HCT116 (cell line): ENCODE results near the gene HHAT. TPM values are rescaled to one million over a fixed set of nuclear protein-coding genes. Genes with fewer than 3 reads are reported as not detected.

Experiments
- ATAC-seq: fragments of 200-7000 bp; cut with Tn5 transposase; 2 replicates; pipeline ENCODE4 v1.9.1; 2020; ENCODE audit warnings: mild to moderate bottlenecking, moderate library complexity
- BruUV-seq: library from RNA; stranded (reverse); fragments of 400-500 nt; replicated peaks from 2 replicates; lab custom pipeline; 2021; lab: Mats Ljungman, UMichigan
- CTCF ChIA-PET: fragments of 300-600 bp; sonication (Branson Sonifier 250); formaldehyde crosslinking; loops from one replicate; lab custom pipeline; 2021; ENCODE audit warnings: antibody characterized with exemption; lab: Charles Lee
- POLR2A ChIA-PET: fragments of 300-600, 350-600 bp; sonication (Branson Sonifier 250); formaldehyde crosslinking; loops from one replicate; lab custom pipeline; 2021; ENCODE audit warnings: antibody characterized with exemption; lab: Charles Lee
- RAD21 ChIA-PET, 2 experiments: fragments of 300-600 bp; sonication (Branson Sonifier 250); formaldehyde crosslinking; loops; one replicate each; lab custom pipeline; 2023; ENCODE audit warnings: low total read pairs in 2 of 2; ENCODE audit not compliant: uncharacterized antibody in 2 of 2, unreplicated experiment in 2 of 2, low non-redundant PET in 1 of 2; lab: Charles Lee
- DNase-seq: peaks from one replicate; pipeline ENCODE4 v3.0.0-alpha.2; 2010; ENCODE audit warnings: low read depth, low spot score
- H2AFZ ChIP-seq: fragments of 200-600 bp; shearing (Covaris generic), sonication (generic); 2 replicates; pipeline ENCODE4 v1.6.1; 2017; ENCODE audit warnings: low read depth, mixed run types, mixed read lengths, antibody characterized with exemption, low read length; ENCODE audit not compliant: poor library complexity, severe bottlenecking
- H3K27ac ChIP-seq: 2 replicates; pipeline ENCODE4 v1.5.1; 2012; ENCODE audit warnings: low read depth, low read length
- H3K27me3 ChIP-seq: fragments of 200-600 bp; sonication (generic); 2 replicates; pipeline ENCODE4 v1.6.1; 2016; ENCODE audit warnings: mixed run types, low read length, mixed read lengths; ENCODE audit not compliant: insufficient read depth
- H3K36me3 ChIP-seq, 2 experiments: fragments of 200-500 bp in 1 of 2; fragments of 200-600 bp in 1 of 2; sonication (Bioruptor generic) in 1 of 2; sonication (generic) in 1 of 2; 2 replicates each; pipeline versions ENCODE4 v1.5.1 to v1.6.1; 2014 to 2016; ENCODE audit warnings: low read length in 2 of 2, inconsistent platforms in 1 of 2, mixed read lengths in 1 of 2, mixed run types in 1 of 2; ENCODE audit not compliant: insufficient read depth in 2 of 2, control insufficient read depth in 1 of 2
- H3K4me1 ChIP-seq, 2 experiments: fragments of 200-600 bp in 1 of 2; sonication (generic) in 1 of 2; 2 replicates each; pipeline versions ENCODE4 v1.5.1 to v1.6.1; 2012 to 2017; ENCODE audit warnings: low read length in 2 of 2, inconsistent platforms in 1 of 2, mild to moderate bottlenecking in 1 of 2, mixed read lengths in 1 of 2, mixed run types in 1 of 2, moderate library complexity in 1 of 2; ENCODE audit not compliant: insufficient read depth in 2 of 2, control insufficient read depth in 1 of 2
- H3K4me2 ChIP-seq: fragments of 200-600 bp; sonication (generic); 2 replicates; pipeline ENCODE4 v1.6.1; 2017; ENCODE audit warnings: mixed run types, low read length, mixed read lengths
- H3K4me3 ChIP-seq, 2 experiments: fragments of 200-600 bp in 1 of 2; sonication (generic) in 1 of 2; replicated peaks in 1 of 2; 2 replicates each; pipeline ENCODE4 v1.5.1; 2011 to 2016; ENCODE audit warnings: low read length in 2 of 2, control low read depth in 1 of 2, low read depth in 1 of 2, mild to moderate bottlenecking in 1 of 2, mixed read lengths in 1 of 2, mixed run types in 1 of 2
- H3K79me2 ChIP-seq: fragments of 200-600 bp; sonication (generic); 2 replicates; pipeline ENCODE4 v1.6.1; 2017; ENCODE audit warnings: mild to moderate bottlenecking, mixed run types, low read length, moderate library complexity, mixed read lengths; ENCODE audit not compliant: insufficient read depth
- H3K9ac ChIP-seq: fragments of 200-600 bp; sonication (generic); 2 replicates; pipeline ENCODE4 v1.6.1; 2016; ENCODE audit warnings: low read length, mixed read lengths
- H3K9me2 ChIP-seq: fragments of 200-600 bp; sonication (generic), shearing (Covaris generic); 2 replicates; pipeline ENCODE4 v1.6.1; 2017; ENCODE audit warnings: mixed run types, mild to moderate bottlenecking, moderate library complexity; ENCODE audit not compliant: insufficient read depth
- H3K9me3 ChIP-seq, 2 experiments: fragments of 200-500 bp in 1 of 2; fragments of 200-600 bp in 1 of 2; sonication (Bioruptor generic) in 1 of 2; sonication (generic) in 1 of 2; 2 replicates each; pipeline ENCODE4 v1.6.1; 2014 to 2017; ENCODE audit warnings: low read length in 2 of 2, mixed read lengths in 2 of 2, inconsistent platforms in 1 of 2, low read depth in 1 of 2, mild to moderate bottlenecking in 1 of 2, mixed run types in 1 of 2, moderate library complexity in 1 of 2; ENCODE audit not compliant: control insufficient read depth in 1 of 2, insufficient read depth in 1 of 2
- H4K20me1 ChIP-seq: fragments of 200-600 bp; sonication (generic), shearing (Covaris generic); 2 replicates; pipeline ENCODE4 v1.6.1; 2017; ENCODE audit warnings: mixed run types, mild to moderate bottlenecking, moderate library complexity; ENCODE audit not compliant: insufficient read depth
- CEBPB ChIP-seq: IDR thresholded peaks from 2 replicates; pipeline ENCODE4 v1.6.1; 2012; ENCODE audit warnings: low read depth
- EGR1 ChIP-seq: IDR thresholded peaks from 2 replicates; pipeline ENCODE4 v1.6.1; 2012; ENCODE audit warnings: low read depth
- EZH2 ChIP-seq: fragments of 200-600 bp; sonication (generic); IDR thresholded peaks from 2 replicates; pipeline ENCODE4 v1.6.1; 2017; ENCODE audit warnings: antibody characterized with exemption, mixed run types
- EZH2phosphoT487 ChIP-seq: fragments of 200-600 bp; IDR thresholded peaks from 2 replicates; pipeline ENCODE4 v1.6.1; 2018; ENCODE audit warnings: antibody characterized with exemption, borderline replicate concordance
- POLR2A ChIP-seq: IDR thresholded peaks from 2 replicates; pipeline ENCODE4 v1.7.0; 2011; ENCODE audit warnings: borderline replicate concordance; ENCODE audit not compliant: insufficient read depth, insufficient read length; ENCODE audit errors: extremely low read depth
- POLR2AphosphoS5 ChIP-seq: IDR thresholded peaks from 2 replicates; pipeline ENCODE4 v1.6.1; 2011; ENCODE audit warnings: mild to moderate bottlenecking, low read depth, low read length, moderate library complexity
- RAD21 ChIP-seq: IDR thresholded peaks from 2 replicates; pipeline ENCODE4 v1.6.1; 2012; ENCODE audit warnings: low read depth, mild to moderate bottlenecking
- SIN3A ChIP-seq: IDR thresholded peaks from 2 replicates; pipeline ENCODE4 v1.6.1; 2012; ENCODE audit warnings: low read depth
- YY1 ChIP-seq: IDR thresholded peaks from 2 replicates; pipeline ENCODE4 v1.6.1; 2011; ENCODE audit warnings: low read length, low read depth, moderate library complexity, mild to moderate bottlenecking; ENCODE audit not compliant: insufficient replicate concordance; ENCODE audit errors: extremely low read depth
- ZFX ChIP-seq: fragments of 450-650 bp; IDR thresholded peaks from 2 replicates; pipeline ENCODE4 v1.6.1; 2017
- intact Hi-C: fragments of 100-400 bp; cut with micrococcal nuclease; formaldehyde crosslinking; loops from 2 replicates; pipeline ENCODE4 v1.10.0; 2022
- total RNA-seq: library from RNA; stranded (reverse); gene quantifications from one replicate; pipeline ENCODE4 v1.2.1, GENCODE V29; 2021; ENCODE audit not compliant: unreplicated experiment
- TF ChIP-seq, protein P1 (sequence below), 3 experiments: fragments of 200-600 bp in 1 of 3; sonication (generic) in 1 of 3; IDR thresholded peaks in 2 of 3; conservative IDR thresholded peaks in 1 of 3; 2 replicates each; pipeline ENCODE4 v1.5.1; 2012 to 2017; ENCODE audit warnings: low read depth in 2 of 3, low read length in 2 of 3, antibody characterized with exemption in 1 of 3, borderline replicate concordance in 1 of 3, control low read depth in 1 of 3, mild to moderate bottlenecking in 1 of 3, mixed read lengths in 1 of 3, mixed run types in 1 of 3, moderate library complexity in 1 of 3; ENCODE audit not compliant: insufficient read depth in 1 of 3
- TF ChIP-seq, protein P2 (sequence below): IDR thresholded peaks from 2 replicates; pipeline ENCODE4 v1.6.1; 2012; ENCODE audit warnings: low read depth
- TF ChIP-seq, protein P3 (sequence below): IDR thresholded peaks from 2 replicates; pipeline ENCODE4 v1.6.1; 2012
- TF ChIP-seq, protein P4 (sequence below): IDR thresholded peaks from 2 replicates; pipeline ENCODE4 v1.6.1; 2012

The HHAT gene
- total RNA-seq, 1 experiment from 2014 or later, result 2.7 TPM

DNA sequence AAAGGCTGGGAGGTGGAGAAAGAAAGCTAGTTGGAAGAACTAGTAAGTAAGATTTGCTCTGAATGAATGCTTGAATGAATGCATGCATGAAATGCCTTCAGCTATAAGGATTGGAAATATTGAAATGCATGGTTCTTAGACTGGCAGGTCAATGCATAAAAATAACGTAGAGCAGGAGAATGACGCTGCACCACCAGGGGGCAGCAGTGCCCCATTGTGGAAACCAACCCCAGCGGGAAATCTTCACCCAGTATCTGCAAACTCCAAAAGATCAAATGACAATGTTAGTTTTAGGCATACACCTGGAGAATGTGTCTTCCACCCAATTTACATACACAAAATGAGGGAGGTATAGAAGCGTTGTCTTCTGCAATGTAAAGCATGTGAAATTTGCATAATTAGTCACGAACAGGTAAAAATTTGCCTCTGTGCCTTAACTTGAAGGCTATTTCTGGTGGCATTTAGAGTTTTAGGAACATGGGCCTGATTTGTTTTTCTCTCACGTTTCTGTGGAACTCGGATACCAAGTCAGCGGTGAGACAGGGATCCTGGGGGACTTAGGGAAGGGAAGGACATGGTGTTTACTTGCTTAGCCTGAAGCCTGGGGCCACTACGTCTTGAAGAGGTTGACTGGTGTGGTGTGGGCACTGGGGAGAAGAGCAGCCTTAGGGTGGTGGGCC lies 78.6 kb downstream of the HHAT start:
- H3K4me1 ChIP-seq, result no peaks in the 10 kb centered on the region
- H3K9ac ChIP-seq, result no peak overlapping the region
- RAD21 ChIA-PET, result interaction anchor here in 1 of 2 experiments (0.7 to 1.0 kb wide), 2 partner anchors 727 to 728 kb away, joined by 3 to 4 read pairs; no protein-coding TSS in a partner anchor
- H3K27ac ChIP-seq, result no peak overlapping the region
- H3K27me3 ChIP-seq, result no peaks in the 10 kb centered on the region
- no peaks in the 10 kb centered on the region for H4K20me1 ChIP-seq
- ATAC-seq (peak; percentile 92), DNase-seq (peak; percentile 27)
- no peaks in the 10 kb centered on the region for H3K9me3 ChIP-seq
- CTCF ChIA-PET, result interaction anchor here (0.6 to 7.0 kb wide), 6 partner anchors 12 to 727 kb away, joined by 3 to 40 read pairs (median 4); partner anchors contain the start of gene KCNH1
- TF ChIP-seq, protein P1, sequence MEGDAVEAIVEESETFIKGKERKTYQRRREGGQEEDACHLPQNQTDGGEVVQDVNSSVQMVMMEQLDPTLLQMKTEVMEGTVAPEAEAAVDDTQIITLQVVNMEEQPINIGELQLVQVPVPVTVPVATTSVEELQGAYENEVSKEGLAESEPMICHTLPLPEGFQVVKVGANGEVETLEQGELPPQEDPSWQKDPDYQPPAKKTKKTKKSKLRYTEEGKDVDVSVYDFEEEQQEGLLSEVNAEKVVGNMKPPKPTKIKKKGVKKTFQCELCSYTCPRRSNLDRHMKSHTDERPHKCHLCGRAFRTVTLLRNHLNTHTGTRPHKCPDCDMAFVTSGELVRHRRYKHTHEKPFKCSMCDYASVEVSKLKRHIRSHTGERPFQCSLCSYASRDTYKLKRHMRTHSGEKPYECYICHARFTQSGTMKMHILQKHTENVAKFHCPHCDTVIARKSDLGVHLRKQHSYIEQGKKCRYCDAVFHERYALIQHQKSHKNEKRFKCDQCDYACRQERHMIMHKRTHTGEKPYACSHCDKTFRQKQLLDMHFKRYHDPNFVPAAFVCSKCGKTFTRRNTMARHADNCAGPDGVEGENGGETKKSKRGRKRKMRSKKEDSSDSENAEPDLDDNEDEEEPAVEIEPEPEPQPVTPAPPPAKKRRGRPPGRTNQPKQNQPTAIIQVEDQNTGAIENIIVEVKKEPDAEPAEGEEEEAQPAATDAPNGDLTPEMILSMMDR (IDR thresholded peaks at IDR 0.05 in 2 of 3, conservative IDR thresholded peaks at IDR 0.05 in 1 of 3; ENCODE audit: borderline replicate concordance in 1 of 3, insufficient read depth in 1 of 3, low read depth in 2 of 3, low read length in 2 of 3), result peak; percentile 73 to 97 (median 88)
- TF ChIP-seq RAD21 (peak; percentile 91), CEBPB (no peak)
- no peak overlapping the region for H3K4me2 ChIP-seq
- H3K79me2 ChIP-seq, result no peaks in the 10 kb centered on the region
- H2AFZ ChIP-seq, result no peak overlapping the region
- no peaks in the 10 kb centered on the region for H3K9me2 ChIP-seq
- POLR2A ChIA-PET, result no interaction called here
- intact Hi-C loops, result loop anchor here (1.0 to 5.0 kb wide), 4 partner anchors 177 to 1245 kb away; no protein-coding TSS in a partner anchor
- no peak overlapping the region for H3K4me3 ChIP-seq
- no peaks in the 10 kb centered on the region for H3K36me3 ChIP-seq
- no TSS peak for BruUV-seq

DNA sequence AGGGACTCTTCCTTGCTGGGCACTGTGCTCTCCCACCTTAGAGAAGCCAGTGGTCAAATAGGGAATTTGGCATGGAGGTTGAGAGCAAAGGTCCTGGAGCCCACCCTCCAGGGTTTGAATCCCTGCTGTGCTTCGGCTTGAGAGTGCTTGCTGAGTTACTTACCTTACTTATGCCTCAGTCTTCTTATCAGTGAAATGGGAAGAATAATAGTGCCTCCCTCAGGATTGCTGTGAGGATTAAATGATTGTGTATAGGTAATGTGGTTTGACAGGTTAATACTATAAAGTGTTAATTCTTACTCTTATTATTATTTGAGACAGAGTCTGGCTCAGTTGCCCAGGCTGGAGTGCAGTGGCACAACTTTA lies 79.2 kb downstream of the HHAT start:
- DNase-seq (no peak), ATAC-seq (no peak)
- Histone ChIP-seq H3K79me2 (no peaks in the 10 kb centered on the region), H3K9ac (no peak overlapping the region), H3K9me2 (no peaks in the 10 kb centered on the region), H2AFZ (no peak overlapping the region), H3K36me3 (no peaks in the 10 kb centered on the region), H3K9me3 (no peaks in the 10 kb centered on the region), H4K20me1 (no peaks in the 10 kb centered on the region), H3K4me2 (no peak overlapping the region), H3K27ac (no peak overlapping the region), H3K4me1 (no peaks in the 10 kb centered on the region), H3K4me3 (no peak overlapping the region), H3K27me3 (no peaks in the 10 kb centered on the region)
- BruUV-seq, result no TSS peak
- intact Hi-C loops, result loop anchor here (1.0 to 5.0 kb wide), 4 partner anchors 176 to 1244 kb away; no protein-coding TSS in a partner anchor
- ChIA-PET POLR2A (no interaction called here), RAD21 (no interaction called here), CTCF (interaction anchor here (7.0 kb wide), 1 partner anchor 727 kb away, joined by 40 read pairs; the partner anchor contains the start of gene KCNH1)
- TF ChIP-seq YY1, result no peak
- TF ChIP-seq EZH2, result no peak
- no peak for TF ChIP-seq CEBPB
- TF ChIP-seq, protein P2, sequence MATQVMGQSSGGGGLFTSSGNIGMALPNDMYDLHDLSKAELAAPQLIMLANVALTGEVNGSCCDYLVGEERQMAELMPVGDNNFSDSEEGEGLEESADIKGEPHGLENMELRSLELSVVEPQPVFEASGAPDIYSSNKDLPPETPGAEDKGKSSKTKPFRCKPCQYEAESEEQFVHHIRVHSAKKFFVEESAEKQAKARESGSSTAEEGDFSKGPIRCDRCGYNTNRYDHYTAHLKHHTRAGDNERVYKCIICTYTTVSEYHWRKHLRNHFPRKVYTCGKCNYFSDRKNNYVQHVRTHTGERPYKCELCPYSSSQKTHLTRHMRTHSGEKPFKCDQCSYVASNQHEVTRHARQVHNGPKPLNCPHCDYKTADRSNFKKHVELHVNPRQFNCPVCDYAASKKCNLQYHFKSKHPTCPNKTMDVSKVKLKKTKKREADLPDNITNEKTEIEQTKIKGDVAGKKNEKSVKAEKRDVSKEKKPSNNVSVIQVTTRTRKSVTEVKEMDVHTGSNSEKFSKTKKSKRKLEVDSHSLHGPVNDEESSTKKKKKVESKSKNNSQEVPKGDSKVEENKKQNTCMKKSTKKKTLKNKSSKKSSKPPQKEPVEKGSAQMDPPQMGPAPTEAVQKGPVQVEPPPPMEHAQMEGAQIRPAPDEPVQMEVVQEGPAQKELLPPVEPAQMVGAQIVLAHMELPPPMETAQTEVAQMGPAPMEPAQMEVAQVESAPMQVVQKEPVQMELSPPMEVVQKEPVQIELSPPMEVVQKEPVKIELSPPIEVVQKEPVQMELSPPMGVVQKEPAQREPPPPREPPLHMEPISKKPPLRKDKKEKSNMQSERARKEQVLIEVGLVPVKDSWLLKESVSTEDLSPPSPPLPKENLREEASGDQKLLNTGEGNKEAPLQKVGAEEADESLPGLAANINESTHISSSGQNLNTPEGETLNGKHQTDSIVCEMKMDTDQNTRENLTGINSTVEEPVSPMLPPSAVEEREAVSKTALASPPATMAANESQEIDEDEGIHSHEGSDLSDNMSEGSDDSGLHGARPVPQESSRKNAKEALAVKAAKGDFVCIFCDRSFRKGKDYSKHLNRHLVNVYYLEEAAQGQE, result no peak
- no peak for TF ChIP-seq EZH2phosphoT487
- TF ChIP-seq EGR1, result no peak
- TF ChIP-seq POLR2A, result no peak
- no peak for TF ChIP-seq POLR2AphosphoS5
- TF ChIP-seq ZFX, result no peak
- TF ChIP-seq, protein P3, sequence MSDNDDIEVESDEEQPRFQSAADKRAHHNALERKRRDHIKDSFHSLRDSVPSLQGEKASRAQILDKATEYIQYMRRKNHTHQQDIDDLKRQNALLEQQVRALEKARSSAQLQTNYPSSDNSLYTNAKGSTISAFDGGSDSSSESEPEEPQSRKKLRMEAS, result no peak
- TF ChIP-seq, protein P4, sequence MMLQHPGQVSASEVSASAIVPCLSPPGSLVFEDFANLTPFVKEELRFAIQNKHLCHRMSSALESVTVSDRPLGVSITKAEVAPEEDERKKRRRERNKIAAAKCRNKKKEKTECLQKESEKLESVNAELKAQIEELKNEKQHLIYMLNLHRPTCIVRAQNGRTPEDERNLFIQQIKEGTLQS, result no peak
- no peak for TF ChIP-seq SIN3A
